ENCODE results near the gene AICDA. TPM values are rescaled to one million over a fixed set of nuclear protein-coding genes. Genes with fewer than 3 reads are reported as not detected.
A peak's percentile ranks its signal among the peaks of the same experiment; 100 is the strongest.

AICDA gene
- total RNA-seq, 1 experiment from 2014 or later: not detected

GRCh38 chr12:8605057-8605456 is 7.6 kb downstream of the AICDA start:
- H2AFZ ChIP-seq (ENCODE audit: low read depth, low read length, poor library complexity, severe bottlenecking): no peak overlapping the region
- DNase-seq (ENCODE audit: low read depth, low spot score) (no peak), ATAC-seq (no peak)
- no peaks in the 10 kb centered on the region for H3K9me2 ChIP-seq (ENCODE audit: insufficient read depth)
- H3K27ac ChIP-seq (ENCODE audit: low read depth, low read length): no peak overlapping the region
- H3K9me3 ChIP-seq (ENCODE audit: control insufficient read depth in 1 of 2, insufficient read depth in 1 of 2, low read depth in 1 of 2, low read length in 2 of 2): no peaks in the 10 kb centered on the region
- no peaks in the 10 kb centered on the region for H3K36me3 ChIP-seq (ENCODE audit: control insufficient read depth in 1 of 2, insufficient read depth in 2 of 2, low read length in 2 of 2)
- no peaks in the 10 kb centered on the region for H3K4me1 ChIP-seq (ENCODE audit: control insufficient read depth in 1 of 2, insufficient read depth in 2 of 2, low read length in 2 of 2)
- TF ChIP-seq POLR2AphosphoS5 (IDR thresholded peaks at IDR 0.05; ENCODE audit: low read depth, low read length) (no peak), SP1 (IDR thresholded peaks at IDR 0.05; ENCODE audit: low read depth) (no peak), ZFX (IDR thresholded peaks at IDR 0.05) (no peak), RAD21 (IDR thresholded peaks at IDR 0.05; ENCODE audit: low read depth) (no peak), CEBPB (IDR thresholded peaks at IDR 0.05; ENCODE audit: low read depth) (no peak), MAX (IDR thresholded peaks at IDR 0.05) (no peak), EZH2phosphoT487 (IDR thresholded peaks at IDR 0.05; ENCODE audit: borderline replicate concordance) (no peak)
- BruUV-seq (replicated peaks): no TSS peak
- ChIA-PET POLR2A (no interaction called here), RAD21 (ENCODE audit: low non-redundant PET in 1 of 2, low total read pairs in 2 of 2, uncharacterized antibody in 2 of 2, unreplicated experiment in 2 of 2) (no interaction called here), CTCF (interaction anchor here (0.6 kb wide), 1 partner anchor 61 kb away, joined by 3 read pairs; no protein-coding TSS in a partner anchor)
- H3K4me2 ChIP-seq (ENCODE audit: low read length): no peak overlapping the region
- H3K79me2 ChIP-seq (ENCODE audit: insufficient read depth, low read length): no peaks in the 10 kb centered on the region
- H4K20me1 ChIP-seq (ENCODE audit: insufficient read depth): no peaks in the 10 kb centered on the region
- H3K4me3 ChIP-seq (replicated peaks in 1 of 2; ENCODE audit: low read depth in 1 of 2, low read length in 2 of 2): no peak overlapping the region
- no peaks in the 10 kb centered on the region for H3K27me3 ChIP-seq (ENCODE audit: insufficient read depth, low read length)
- no peak overlapping the region for H3K9ac ChIP-seq (ENCODE audit: low read length)
- intact Hi-C loops (cut with micrococcal nuclease): no loop called here

DNA sequence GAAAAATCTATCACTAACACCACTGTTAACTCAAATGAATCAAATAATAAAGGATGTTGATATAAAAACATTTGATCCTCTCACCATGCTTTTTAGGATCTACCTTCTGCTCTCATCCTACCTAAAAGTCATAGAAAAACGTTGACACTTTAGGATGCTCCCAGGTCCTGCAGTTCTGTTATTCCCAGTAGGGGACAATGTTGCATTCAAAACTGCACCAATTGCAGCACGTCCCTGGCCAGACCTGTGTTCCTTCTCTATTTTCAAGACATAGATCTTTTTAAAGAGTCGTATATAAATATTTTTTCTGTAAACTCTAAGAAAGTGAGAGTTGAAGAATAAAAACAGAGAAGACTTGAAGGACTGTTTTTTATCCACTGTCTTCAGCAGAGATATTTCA is 8.8 kb downstream of the AICDA start:
- no peak overlapping the region for H3K4me2 ChIP-seq (ENCODE audit: low read length)
- no peaks in the 10 kb centered on the region for H4K20me1 ChIP-seq (ENCODE audit: insufficient read depth)
- H3K9me3 ChIP-seq (ENCODE audit: control insufficient read depth in 1 of 2, insufficient read depth in 1 of 2, low read depth in 1 of 2, low read length in 2 of 2): no peaks in the 10 kb centered on the region
- H3K4me1 ChIP-seq (ENCODE audit: control insufficient read depth in 1 of 2, insufficient read depth in 2 of 2, low read length in 2 of 2): no peaks in the 10 kb centered on the region
- H3K9me2 ChIP-seq (ENCODE audit: insufficient read depth): no peaks in the 10 kb centered on the region
- H3K79me2 ChIP-seq (ENCODE audit: insufficient read depth, low read length): no peaks in the 10 kb centered on the region
- DNase-seq (ENCODE audit: low read depth, low spot score) (no peak), ATAC-seq (peak; percentile 82)
- peak; percentile 20; the same call in 1 of the 2 replicates for TF ChIP-seq RAD21 (IDR thresholded peaks at IDR 0.05; ENCODE audit: low read depth)
- TF ChIP-seq ZFX (IDR thresholded peaks at IDR 0.05): no peak
- TF ChIP-seq, protein P1, sequence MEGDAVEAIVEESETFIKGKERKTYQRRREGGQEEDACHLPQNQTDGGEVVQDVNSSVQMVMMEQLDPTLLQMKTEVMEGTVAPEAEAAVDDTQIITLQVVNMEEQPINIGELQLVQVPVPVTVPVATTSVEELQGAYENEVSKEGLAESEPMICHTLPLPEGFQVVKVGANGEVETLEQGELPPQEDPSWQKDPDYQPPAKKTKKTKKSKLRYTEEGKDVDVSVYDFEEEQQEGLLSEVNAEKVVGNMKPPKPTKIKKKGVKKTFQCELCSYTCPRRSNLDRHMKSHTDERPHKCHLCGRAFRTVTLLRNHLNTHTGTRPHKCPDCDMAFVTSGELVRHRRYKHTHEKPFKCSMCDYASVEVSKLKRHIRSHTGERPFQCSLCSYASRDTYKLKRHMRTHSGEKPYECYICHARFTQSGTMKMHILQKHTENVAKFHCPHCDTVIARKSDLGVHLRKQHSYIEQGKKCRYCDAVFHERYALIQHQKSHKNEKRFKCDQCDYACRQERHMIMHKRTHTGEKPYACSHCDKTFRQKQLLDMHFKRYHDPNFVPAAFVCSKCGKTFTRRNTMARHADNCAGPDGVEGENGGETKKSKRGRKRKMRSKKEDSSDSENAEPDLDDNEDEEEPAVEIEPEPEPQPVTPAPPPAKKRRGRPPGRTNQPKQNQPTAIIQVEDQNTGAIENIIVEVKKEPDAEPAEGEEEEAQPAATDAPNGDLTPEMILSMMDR (IDR thresholded peaks at IDR 0.05 in 2 of 3, conservative IDR thresholded peaks at IDR 0.05 in 1 of 3; ENCODE audit: borderline replicate concordance in 1 of 3, insufficient read depth in 1 of 3, low read depth in 2 of 3, low read length in 2 of 3): peak in 2 of 3 experiments; percentile 46 to 51; a peak in 4 of 6 replicates
- no peak overlapping the region for H2AFZ ChIP-seq (ENCODE audit: low read depth, low read length, poor library complexity, severe bottlenecking)
- no peaks in the 10 kb centered on the region for H3K36me3 ChIP-seq (ENCODE audit: control insufficient read depth in 1 of 2, insufficient read depth in 2 of 2, low read length in 2 of 2)
- RAD21 ChIA-PET (ENCODE audit: low non-redundant PET in 1 of 2, low total read pairs in 2 of 2, uncharacterized antibody in 2 of 2, unreplicated experiment in 2 of 2): no interaction called here
- H3K27me3 ChIP-seq (ENCODE audit: insufficient read depth, low read length): no peaks in the 10 kb centered on the region
- CTCF ChIA-PET: no interaction called here
- no peak overlapping the region for H3K4me3 ChIP-seq (replicated peaks in 1 of 2; ENCODE audit: low read depth in 1 of 2, low read length in 2 of 2)
- intact Hi-C loops (cut with micrococcal nuclease): no loop called here
- H3K27ac ChIP-seq (ENCODE audit: low read depth, low read length): no peak overlapping the region
- no TSS peak for BruUV-seq (replicated peaks)
- POLR2A ChIA-PET: no interaction called here
- no peak overlapping the region for H3K9ac ChIP-seq (ENCODE audit: low read length)

Measured in HCT116 (cell line).